OCI-M1 (cell line): ENCODE data around the gene CLEC16A.
"Not testable (repeated sequence)": the region's sequence is repeated elsewhere in the genome, so short reads cannot be mapped to it uniquely, and the experiment has no call there.

Experiments
- DNase-seq: peaks from one replicate; lab custom pipeline; 2025; lab: John Stamatoyannopoulos, UW

The CLEC16A gene

GRCh38 chr16:10944249-10945064 lies at the start of gene CLEC16A:
Gene CLEC16A (plus strand): TSS chr16:10944564. CDS start chr16:10944718, 154 bp downstream.
- DNase-seq = peak; percentile 97

GRCh38 chr16:10895053-10895946 lies 49.1 kb upstream of the CLEC16A start:
- DNase-seq = peak; percentile 50

GRCh38 chr16:10896165-10896564 lies 48.2 kb upstream of the CLEC16A start:
- no peak for DNase-seq

GRCh38 chr16:10896723-10897122 lies 47.6 kb upstream of the CLEC16A start:
- no peak for DNase-seq

- no peak for DNase-seq
Measured at GRCh38 chr16:10897134-10897533, 47.2 kb upstream of the CLEC16A start.

- no peak for DNase-seq
Measured at GRCh38 chr16:10902999-10903398, 41.4 kb upstream of the CLEC16A start.

GRCh38 chr16:10906482-10906881 lies 37.9 kb upstream of the CLEC16A start:
- no peak for DNase-seq

GRCh38 chr16:10906914-10907756 lies 37.2 kb upstream of the CLEC16A start:
- DNase-seq = no peak

- DNase-seq = no peak
Measured at GRCh38 chr16:10907757-10908045, 36.7 kb upstream of the CLEC16A start.

GRCh38 chr16:10911267-10911666 lies 33.1 kb upstream of the CLEC16A start:
- DNase-seq = no peak

GRCh38 chr16:10916534-10916933 lies 27.8 kb upstream of the CLEC16A start:
- no peak for DNase-seq

- peak; percentile 91 for DNase-seq
Measured at GRCh38 chr16:10918294-10919002, 25.9 kb upstream of the CLEC16A start.

- DNase-seq = no peak
Measured at GRCh38 chr16:10919003-10919351, 25.4 kb upstream of the CLEC16A start.

- no peak for DNase-seq
Measured at GRCh38 chr16:10920726-10921427, 23.5 kb upstream of the CLEC16A start.

GRCh38 chr16:10921536-10922327 lies 22.6 kb upstream of the CLEC16A start:
- no peak for DNase-seq

- DNase-seq = no peak
Measured at GRCh38 chr16:10922328-10923145, 21.8 kb upstream of the CLEC16A start.

GRCh38 chr16:10923146-10923649 lies 21.2 kb upstream of the CLEC16A start:
- no peak for DNase-seq

- DNase-seq = no peak
Measured at GRCh38 chr16:10923650-10924214, 20.6 kb upstream of the CLEC16A start.

- not testable (repeated sequence) for DNase-seq
Measured at GRCh38 chr16:10925285-10925684, 19.1 kb upstream of the CLEC16A start.
